Mammary epithelial cell (primary cell): ENCODE results near the gene CEP104.

Experiments
- CTCF ChIP-seq, 2 donors: IDR thresholded peaks in 1 of 2; conservative IDR thresholded peaks in 1 of 2; 2 replicates each; pipeline ENCODE4 v1.5.1; 2011 to 2012; ENCODE audit warnings: inconsistent platforms in 2 of 2, low read length in 2 of 2, mild to moderate bottlenecking in 2 of 2, control low read depth in 1 of 2, low read depth in 1 of 2; ENCODE audit not compliant: insufficient read depth in 1 of 2; ENCODE audit errors: extremely low read depth in 1 of 2
- EZH2 ChIP-seq: IDR thresholded peaks from 2 replicates; pipeline ENCODE4 v1.6.1; 2012; ENCODE audit warnings: low read length, inconsistent platforms, borderline replicate concordance

GRCh38 chr1:3777078-3777547 is 79.9 kb downstream of the CEP104 start:
- TF ChIP-seq CTCF (conservative IDR thresholded peaks at IDR 0.05 in 1 of 2, IDR thresholded peaks at IDR 0.05 in 1 of 2; ENCODE audit: extremely low read depth in 1 of 2, insufficient read depth in 1 of 2, low read depth in 1 of 2, low read length in 2 of 2) (no peak), EZH2 (no peak)
